PC-3 (cell line): Measurements from ENCODE around the gene PADI2.

Experiments used
- EZH2 ChIP-seq: fragments of 300-600 bp; sonication (generic); IDR thresholded peaks from one replicate; pipeline ENCODE4 v1.6.1; 2017; ENCODE audit warnings: antibody characterized with exemption, mild to moderate bottlenecking, low read length; ENCODE audit not compliant: unreplicated experiment
- EZH2phosphoT487 ChIP-seq: fragments of 300-600 bp; sonication (generic); IDR thresholded peaks from 2 replicates; pipeline ENCODE4 v1.6.1; 2018; ENCODE audit warnings: mild to moderate bottlenecking, antibody characterized with exemption, low read length, borderline replicate concordance
- TF ChIP-seq, protein P1 (sequence below): fragments of 300-600 bp; sonication (generic); conservative IDR thresholded peaks from 2 replicates; pipeline ENCODE4 v1.5.1; 2017; ENCODE audit warnings: antibody characterized with exemption, low read depth, mild to moderate bottlenecking, low read length

DNA sequence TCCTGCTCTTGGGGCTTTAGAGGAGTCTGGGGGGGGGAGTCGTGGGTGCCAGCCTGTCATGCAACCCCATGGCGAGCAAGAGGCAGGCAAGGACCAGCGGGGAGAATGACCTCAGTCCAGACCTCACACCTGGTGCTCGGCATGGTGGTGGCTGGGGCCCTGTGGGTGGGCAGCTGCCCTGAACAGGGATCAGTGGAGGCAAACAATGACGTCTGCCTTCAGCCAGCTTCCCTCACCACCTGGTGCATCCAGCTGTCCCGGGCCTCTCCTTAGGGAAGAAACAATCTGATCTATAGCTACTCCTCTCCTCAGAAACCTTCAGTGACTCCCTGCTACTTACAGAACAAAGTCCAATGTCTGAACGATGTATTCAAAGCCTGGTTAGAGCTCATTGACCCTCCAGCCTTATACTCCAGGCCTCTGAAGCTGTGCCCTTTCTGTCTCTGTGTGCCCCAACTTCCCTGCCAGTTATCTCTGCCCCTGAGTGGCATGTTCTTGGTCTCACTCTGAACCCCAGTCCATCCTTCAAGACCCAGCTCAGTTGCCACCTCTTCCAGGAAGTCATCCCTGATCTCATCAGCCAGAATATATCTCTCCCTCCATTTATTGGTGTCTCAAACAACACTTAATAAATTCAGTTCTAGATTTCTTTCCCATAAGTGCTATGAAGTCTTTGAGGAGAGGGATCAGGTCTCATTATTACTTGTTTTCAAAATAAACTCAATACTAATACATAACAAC lies 6.6 kb downstream of the PADI2 start:
- TF ChIP-seq, protein P1, sequence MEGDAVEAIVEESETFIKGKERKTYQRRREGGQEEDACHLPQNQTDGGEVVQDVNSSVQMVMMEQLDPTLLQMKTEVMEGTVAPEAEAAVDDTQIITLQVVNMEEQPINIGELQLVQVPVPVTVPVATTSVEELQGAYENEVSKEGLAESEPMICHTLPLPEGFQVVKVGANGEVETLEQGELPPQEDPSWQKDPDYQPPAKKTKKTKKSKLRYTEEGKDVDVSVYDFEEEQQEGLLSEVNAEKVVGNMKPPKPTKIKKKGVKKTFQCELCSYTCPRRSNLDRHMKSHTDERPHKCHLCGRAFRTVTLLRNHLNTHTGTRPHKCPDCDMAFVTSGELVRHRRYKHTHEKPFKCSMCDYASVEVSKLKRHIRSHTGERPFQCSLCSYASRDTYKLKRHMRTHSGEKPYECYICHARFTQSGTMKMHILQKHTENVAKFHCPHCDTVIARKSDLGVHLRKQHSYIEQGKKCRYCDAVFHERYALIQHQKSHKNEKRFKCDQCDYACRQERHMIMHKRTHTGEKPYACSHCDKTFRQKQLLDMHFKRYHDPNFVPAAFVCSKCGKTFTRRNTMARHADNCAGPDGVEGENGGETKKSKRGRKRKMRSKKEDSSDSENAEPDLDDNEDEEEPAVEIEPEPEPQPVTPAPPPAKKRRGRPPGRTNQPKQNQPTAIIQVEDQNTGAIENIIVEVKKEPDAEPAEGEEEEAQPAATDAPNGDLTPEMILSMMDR = no peak
- TF ChIP-seq EZH2 = no peak
- no peak for TF ChIP-seq EZH2phosphoT487
